OCI-LY3 (cell line): Measurements from ENCODE around the gene CAVIN2.

Source experiments
- CTCF ChIP-seq: fragments of 200-600, 300-600 bp; sonication (generic); IDR thresholded peaks from 2 replicates; pipeline ENCODE4 v1.5.1; 2014; ENCODE audit warnings: antibody characterized with exemption, low read length, low read depth
- EZH2phosphoT487 ChIP-seq: fragments of 200-600 bp; shearing (Covaris generic); IDR thresholded peaks from 2 replicates; pipeline ENCODE4 v1.6.1; 2018; ENCODE audit warnings: antibody characterized with exemption, mixed run types, low read depth

GRCh38 chr2:191857259-191857805 is 10.4 kb upstream of the CAVIN2 start:
- no peak for TF ChIP-seq EZH2phosphoT487
- no peak for TF ChIP-seq CTCF
